NCI-H1092 (cell line): ENCODE measurements around the gene SARNP.
"Not testable (repeated sequence)": the region's sequence is repeated elsewhere in the genome, so short reads cannot be mapped to it uniquely, and the experiment has no call there.

ENCODE experiments used
- DNase-seq: peaks from one replicate; lab custom pipeline; 2025; lab: John Stamatoyannopoulos, UW

The SARNP gene

DNA sequence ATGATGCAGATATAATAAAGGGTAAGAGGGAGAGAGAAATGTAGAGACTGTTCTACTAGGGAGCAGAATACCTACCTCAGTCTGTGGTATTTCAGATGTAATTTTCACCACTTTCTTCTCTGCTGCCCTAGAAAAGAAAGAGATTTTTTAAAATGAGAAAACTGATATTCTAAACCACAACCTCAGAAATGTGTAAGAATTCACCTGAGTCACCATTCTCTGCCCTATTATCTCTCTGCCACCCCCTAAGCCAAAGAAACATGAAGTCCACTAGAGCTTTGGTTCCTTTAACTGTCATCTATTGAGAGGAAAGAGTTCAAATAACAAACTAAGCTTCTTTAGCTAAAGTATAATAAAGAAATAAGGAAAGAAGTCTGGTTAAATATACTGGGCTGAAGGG lies 21.6 kb downstream of the SARNP start:
- no peak for DNase-seq

DNA sequence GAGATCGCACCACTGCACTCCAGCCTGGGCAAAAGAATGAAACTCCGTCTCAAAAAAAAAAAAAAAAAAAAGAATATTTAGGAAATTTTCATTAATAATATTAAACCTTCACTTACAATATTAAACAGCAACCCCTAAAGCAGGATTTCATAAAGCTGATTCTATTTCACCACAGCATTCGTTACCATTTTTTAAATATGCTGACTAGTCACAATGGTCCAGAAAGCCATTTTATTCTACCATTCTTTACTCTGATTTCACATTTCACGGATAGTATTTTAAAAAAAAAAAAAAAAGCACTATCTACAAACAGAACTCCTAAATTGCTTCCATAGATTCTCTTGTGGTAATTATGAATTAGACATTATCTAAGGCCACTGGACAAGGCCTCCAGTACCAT lies 27.6 kb downstream of the SARNP start:
- no peak for DNase-seq

DNA sequence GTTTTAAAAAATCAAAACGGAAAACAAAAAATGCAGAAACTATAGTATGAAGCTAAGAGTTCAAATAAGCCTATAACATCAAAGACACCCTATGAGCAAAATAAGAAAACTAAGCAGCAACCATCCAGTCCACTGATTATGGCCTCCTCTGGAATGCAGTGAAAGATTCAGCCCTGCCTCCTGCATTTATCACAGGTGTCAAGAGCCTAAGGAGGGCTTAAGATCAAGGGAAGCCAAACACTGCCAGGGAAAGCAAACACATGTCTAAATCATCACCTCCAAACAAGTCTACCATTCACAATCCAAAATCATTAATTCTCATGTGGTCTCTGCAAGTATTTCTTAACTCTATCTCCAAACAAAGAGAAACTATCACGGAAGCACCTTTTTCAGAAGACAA lies 28.4 kb downstream of the SARNP start:
- DNase-seq, result no peak

DNA sequence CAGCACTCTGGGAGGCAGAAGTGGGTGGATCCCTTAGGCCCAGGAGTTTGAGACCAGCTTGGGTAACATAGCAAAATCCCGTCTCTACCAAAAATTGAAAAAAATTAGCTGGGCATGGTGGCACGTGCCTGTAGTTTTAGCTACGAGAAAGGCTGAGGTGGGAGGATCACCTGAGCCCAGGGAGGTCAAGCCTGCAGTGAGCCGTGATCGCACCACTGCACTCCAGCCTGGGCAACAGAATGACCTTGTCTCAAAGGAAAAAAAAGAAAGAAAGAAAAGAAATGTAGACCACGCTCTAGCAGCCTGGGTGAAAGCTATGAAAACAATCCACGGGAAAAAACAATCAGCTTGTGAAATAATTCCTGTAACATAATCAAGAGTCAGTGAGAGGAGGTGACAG lies 29.0 kb downstream of the SARNP start:
- no peak for DNase-seq

DNA sequence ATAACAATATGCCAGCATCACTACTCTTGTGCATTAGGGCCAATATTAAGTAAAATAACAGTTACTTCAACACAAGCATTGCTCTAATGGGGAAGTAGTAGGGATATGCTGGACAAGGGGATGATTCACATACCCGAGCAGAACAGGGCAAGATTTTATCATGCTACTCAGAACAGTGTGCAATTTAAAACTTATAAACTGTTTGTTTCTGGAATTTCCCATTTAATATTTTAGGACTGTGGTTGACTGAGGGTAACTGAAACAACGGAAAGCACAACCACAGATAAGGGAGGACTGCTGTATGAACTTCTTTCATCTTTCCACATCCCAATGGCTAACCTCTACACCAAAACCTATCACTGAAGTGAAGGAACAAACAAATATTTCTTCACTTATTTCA lies 36.8 kb downstream of the SARNP start:
- no peak for DNase-seq

DNA sequence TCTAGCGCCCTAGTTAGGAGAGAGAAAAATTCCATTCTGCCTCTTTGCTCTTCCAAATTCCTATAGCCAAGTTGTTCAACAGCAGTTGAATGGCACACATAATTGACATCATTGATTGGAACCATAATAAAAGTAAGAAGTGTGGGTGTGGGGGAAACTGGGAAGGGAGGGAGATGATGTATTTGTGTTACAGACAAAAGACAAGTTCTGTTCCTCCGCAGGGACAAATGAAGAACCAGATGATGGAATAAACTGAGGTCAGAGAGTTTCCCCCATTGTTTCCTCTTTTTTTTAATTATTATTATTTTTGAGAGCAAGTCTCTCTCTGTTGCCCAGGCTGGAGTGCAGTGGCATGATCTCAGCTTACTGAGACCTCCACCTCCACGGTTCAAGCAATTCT lies 39.7 kb downstream of the SARNP start:
- DNase-seq, result no peak

DNA sequence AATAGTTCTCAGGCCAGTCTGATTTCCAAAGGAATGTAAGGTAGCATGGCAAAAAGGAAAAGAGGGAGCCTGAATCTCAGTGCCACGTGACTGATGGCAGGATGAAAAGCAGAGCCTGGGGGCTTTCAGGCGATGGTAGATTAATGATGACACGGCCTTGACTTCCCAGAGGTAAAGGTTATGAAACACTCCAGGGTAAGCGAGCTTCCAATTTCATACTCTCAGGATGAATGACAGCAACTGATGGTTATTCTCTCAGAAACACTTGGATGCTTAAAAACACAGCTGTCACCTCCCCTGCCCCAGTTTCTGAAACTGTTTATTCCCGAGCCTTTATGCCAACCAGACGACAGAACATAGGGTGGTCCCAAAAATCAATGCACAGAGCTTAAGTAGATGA lies 45.8 kb downstream of the SARNP start:
- no peak for DNase-seq

DNA sequence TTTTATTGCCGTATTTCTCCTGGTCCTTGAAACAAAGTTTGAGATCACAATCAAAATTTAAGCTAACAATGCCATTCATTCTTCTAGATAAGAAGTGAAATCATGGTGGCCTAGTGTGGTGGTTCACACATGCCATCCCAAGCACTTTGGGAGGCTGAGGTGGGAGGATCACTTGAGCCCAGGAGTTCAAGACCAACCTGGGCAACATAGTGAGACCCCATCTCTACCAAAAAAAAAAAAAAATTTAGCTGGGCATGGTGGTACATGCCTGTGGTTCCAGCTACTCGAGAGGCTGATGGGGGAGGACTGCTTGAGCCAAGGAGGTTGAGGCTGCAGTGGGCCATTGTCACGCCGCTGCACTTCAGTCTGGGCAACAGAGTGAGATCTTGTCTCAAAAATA lies 50.4 kb downstream of the SARNP start:
- no peak for DNase-seq

DNA sequence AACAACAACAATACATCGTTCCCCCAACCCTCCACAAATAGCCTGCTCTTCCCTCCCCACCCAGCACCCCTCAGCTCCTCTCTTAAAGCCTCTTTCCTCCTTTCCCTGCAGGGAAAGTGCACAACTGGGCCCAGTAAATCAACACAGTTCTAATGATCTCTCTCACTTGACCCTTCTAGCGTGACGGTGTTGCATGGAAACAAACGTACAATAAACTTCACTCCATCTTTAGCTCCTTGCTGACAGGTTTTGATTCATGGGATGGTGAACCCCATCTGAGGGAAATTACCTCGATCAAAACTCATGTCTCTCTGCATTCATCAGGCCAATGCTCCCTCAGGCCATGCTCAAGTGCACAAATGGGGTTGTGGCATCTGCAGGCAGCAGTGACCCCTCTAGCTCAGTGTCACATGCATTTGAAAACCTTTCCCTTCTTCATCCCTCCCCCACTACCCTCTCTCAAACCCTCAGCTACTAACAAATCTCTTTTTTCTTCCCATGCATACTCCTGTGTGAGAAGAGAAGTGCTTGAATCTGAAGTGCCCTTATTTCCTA lies 51.7 kb downstream of the SARNP start:
- DNase-seq, result no peak

DNA sequence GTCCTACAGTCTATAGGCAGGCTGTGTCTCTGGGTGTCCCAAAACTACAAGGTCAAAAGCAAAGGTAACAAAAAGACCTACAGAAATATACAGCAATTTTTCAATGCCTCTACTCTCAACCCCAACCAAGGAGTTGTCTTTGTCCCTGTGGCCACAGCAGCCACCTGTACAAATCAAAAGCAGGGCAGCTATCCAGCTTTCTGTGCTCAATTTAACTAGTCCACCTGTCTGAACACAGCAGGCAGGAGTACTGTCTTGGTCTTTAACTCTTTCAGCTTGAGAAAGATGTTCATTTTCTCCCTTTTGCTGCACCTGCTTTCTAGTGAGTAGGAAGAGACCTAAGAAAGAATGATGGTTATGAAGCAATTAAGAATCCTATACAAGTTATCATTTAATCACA lies 54.9 kb downstream of the SARNP start:
- DNase-seq, result no peak

DNA sequence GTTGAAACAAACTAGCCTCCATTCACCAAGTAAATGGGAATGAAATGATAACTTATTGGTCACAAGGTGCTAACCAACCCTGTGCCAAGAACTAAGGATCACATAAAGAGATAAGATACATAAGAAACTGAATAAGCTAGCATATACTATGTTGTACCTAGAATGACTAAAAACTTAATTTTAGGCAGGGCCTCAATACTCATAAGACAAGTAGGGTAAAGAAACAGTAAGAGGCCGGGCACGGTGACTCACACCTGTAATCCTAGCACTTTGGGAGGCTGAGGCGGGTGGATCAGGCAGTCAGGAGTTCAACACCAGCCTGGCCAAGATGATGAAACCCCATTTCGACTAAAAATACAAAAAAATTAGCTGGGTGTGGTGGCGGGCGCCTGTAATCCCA lies 56.9 kb downstream of the SARNP start:
- DNase-seq, result no peak

DNA sequence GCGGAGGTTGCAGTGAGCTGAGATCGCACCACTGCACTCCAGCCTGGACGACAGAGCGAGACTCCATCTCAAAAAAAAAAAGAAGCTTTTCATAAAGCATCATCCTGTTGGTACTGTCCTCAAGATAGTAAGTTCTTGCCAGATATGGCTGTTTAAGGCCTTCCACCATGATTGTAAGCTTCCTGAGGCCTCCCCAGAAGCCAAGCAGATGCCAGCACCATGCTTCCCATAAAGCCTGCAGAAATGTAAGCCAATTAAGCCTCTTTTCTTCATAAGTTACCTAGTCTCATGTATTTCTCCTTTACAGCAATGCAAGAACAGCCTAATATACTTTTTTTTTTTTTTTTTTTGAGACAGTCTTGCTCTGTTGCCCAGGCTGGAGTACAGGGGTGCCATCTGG lies 58.9 kb downstream of the SARNP start:
- not testable (repeated sequence) for DNase-seq

DNA sequence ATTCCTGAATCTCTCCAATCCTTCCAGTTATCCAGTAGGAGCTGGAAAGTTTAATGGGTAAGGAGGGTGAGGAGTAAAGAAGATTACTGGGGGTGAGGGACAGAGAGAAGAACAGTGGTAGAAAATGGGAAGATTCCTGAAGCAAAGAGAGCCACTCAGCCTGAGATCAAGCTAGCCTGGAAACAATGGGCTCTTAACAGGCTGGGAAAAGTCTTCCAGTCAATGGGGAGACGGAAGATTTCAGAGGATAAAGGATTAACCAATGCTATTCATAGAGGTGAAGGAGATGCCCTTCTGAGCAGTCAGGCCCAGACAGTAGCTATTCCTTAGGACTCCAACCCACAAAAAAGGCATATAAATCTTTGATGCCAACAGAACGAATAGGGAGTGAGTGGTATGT lies 59.8 kb downstream of the SARNP start:
- DNase-seq, result no peak

DNA sequence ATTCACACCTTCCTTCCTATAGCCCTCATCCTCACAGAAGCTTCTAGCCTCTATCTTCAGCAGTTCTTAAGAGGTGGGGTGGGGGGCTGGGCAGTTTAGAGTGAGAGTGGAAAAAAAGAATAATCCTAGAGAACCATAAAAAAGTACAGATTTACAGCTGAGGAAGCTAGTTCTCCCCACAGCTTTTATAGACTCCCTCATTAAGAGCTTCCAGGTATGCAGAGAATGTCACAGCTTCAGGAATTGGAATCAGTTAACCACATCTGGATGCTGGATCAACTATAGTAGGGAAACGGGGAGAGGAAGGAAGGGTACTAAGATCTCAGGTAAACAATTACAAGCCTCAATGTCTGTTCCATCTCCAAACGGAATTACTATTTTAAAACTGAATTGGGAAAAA lies 62.3 kb downstream of the SARNP start:
- no peak for DNase-seq

DNA sequence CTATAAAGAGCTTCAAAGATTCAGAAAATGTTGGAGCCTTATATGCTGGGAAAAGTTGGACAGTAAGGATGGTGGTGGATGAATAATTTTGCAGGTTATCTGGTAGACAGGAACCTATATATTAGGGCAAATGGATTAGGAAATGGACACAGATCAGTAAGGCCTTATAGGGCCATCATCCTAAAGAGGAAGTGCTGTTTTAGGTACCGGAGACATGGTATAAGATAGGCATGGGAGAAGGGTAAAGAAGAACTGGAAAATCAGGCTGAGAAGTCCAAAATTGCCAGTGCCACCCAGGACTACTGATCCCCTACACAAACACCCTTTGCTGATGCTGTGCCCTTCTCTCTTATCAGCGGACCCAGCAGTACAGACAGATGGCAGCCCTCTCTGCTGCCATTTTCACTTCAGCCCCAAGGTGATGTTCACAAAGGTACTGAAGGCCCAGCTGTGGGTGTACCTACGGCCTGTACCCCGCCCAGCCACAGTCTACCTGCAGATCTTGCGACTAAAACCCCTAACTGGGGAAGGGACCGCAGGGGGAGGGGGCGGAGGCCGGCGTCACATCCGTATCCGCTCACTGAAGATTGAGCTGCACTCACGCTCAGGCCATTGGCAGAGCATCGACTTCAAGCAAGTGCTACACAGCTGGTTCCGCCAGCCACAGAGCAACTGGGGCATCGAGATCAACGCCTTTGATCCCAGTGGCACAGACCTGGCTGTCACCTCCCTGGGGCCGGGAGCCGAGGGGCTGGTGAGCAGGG lies 69.1 kb downstream of the SARNP start:
- no peak for DNase-seq

DNA sequence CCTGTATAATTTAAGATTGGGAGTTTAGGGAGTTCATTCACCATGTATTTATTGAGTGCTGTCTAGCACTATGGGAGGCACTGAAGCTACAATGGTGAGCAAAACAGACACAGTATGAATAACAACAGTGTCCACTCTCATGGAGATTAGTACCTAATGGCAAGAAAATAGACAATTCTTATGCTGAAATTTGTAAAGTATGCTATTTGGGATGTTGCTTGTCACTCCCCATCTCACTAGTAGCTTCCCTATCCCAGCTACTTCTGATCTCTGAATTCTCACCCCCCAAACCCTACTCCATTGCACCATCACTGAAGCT lies 70.7 kb downstream of the SARNP start:
- DNase-seq, result no peak

DNA sequence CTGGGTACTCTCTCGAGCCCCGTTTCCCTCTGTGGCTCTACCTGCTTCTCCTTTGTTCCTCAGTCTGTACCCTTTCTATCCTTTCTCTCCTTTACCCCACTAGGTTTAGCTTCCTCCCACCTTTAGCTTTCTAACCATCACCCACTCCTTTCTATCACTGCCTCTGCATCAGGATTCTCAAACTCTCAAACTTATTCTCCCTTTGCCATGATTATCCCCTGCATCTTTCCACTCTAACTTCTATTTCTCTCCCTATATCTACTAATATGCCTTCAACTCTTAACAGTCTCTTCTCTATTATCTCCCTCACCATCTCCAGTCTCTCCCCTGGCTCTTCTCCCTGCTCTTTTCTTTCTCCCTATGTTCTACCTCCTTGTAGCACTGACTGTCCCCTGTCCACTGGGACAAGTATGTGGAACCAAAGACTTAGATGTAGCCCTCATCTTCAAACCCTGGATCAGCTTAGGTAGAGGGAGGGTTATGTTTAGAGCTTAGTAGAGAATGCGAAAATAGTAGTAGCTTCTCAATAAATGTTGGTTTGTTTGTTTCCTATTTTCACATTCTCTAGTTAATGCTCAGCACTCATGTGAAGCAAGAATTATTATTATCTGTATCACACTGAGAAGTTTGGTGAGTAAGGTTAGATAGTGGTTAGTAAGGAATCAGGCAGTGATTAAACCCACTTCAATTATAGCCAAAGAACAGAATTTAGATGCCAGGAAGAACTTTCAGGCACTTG lies 71.2 kb downstream of the SARNP start:
- no peak for DNase-seq

DNA sequence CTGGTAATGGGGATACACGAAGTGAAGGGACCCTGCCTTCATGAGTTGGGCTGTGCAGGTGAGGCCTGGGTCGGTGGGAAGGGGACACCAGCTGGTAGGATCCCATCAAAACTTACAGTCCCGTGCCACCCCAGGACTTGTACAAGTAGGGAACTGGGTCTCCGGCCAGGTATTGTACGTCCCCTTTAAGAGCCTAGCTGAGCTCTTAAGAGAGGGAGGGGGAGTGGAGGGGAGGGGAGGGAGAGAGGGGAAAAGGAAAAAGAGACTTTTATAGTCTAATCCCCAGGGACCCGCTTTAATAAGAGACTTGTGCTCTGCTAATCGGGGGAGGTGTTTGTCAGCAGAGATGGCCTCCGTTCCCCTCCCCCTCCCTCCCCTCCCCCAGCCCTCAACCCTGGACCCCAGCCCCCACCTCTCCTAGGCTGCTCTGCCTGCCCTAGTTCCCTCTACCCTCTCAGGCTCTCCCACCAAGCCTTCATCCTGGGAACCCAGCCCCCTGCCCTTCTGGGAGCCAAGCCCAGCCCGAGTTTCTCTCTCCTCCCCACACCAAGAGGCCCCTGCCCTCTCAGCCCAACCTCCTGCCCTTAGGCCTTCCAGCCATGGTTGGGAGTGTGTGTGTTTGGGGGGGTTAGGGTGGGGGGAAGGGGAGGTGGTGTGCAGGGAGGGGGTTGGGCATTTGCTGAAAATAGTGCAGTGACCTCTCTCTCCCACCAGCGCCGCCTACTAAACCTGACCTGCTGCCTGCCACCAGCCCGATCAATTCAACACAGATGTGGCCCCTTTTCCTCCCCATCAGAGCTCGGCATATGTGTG lies 72.0 kb downstream of the SARNP start:
- peak; percentile 19 for DNase-seq

DNA sequence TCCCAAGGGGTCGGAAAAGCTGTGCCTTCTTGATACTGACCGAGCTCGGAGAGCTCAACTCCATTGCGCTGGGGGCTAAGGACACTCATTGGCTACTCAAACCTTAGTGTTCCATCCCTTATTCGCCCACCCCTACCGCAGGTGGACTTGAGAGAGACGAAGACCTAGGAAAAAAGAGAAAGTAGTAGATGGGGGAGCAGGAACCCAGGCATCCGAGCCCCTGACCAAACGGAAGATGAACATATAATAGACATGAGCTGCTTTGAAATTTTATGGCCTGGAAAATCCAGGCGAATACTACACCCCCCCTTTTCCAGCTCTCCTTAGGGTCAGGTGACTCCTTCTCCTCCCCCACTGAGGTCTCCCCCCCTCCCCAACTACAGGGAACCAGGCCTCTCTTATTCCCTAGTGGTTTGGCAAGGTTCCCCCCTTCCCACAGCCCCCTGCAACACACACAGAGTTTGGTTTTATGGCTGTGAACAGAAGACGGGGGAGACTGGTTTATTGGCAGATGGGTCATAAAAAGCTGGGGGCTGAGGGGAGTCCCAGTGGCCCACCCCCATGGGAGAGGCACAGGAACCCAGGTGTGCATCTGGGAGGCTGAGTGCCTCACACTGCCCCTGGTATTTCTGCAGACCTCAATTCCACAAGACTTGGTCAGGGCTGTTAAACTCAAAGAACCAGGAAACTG lies 73.0 kb downstream of the SARNP start:
- DNase-seq, result no peak

DNA sequence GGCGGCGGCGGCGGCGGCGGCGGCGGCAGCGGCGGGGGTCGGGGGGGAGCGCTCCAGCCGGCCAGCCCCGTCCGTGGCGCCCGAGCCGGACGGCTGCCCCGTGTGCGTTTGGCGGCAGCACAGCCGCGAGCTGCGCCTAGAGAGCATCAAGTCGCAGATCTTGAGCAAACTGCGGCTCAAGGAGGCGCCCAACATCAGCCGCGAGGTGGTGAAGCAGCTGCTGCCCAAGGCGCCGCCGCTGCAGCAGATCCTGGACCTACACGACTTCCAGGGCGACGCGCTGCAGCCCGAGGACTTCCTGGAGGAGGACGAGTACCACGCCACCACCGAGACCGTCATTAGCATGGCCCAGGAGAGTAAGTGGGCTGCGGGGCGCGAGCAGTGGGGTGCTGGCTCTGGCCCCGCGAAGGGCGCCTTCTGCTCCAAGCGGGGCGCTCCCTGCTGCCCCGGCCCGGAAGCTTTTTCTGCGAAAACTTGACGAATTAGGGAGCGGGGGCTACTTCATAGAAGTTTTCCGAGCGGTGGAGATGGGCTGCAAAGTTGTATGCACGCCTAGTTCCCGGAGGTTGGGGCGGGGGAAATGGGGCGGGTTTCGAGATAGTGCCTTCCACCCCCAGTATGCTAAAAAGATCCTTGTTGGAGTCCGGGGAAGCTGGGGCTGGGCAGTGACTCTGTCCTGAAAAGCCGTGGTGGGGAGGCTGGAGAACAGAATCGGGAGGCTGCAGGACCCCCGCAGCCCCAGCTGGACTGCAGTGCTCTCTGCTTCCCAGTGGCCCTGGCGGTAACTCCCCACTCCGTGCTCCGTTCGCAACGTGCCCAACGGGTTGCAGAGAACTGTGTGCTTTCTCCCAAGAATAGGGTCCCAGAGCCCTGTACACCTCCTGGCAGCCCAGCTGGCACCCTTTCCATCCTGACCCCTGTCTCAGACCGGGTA lies 73.9 kb downstream of the SARNP start:
- no peak for DNase-seq
